ENCODE data around the gene CETP. TPM values are rescaled to one million over a fixed set of nuclear protein-coding genes. Genes with fewer than 3 reads are reported as not detected.

CETP gene
- total and polyA plus RNA-seq, 9 of the 15 experiments (the other 6 are each of a cell fraction or from before 2014, with no cell fraction given), result 0.07 to 0.11 TPM; not detected in 7

GRCh38 chr16:56964243-56965148 is 2.7 kb downstream of the CETP start (continued):
- TF ChIP-seq ZNF717 (CRISPR knock-in tag; IDR thresholded peaks at IDR 0.05), result no peak
- TF ChIP-seq MLLT1 (IDR thresholded peaks at IDR 0.05), result peak; percentile 77 to 89; a peak in 2 of 4 replicates
- no peak for TF ChIP-seq GABPB2 (CRISPR knock-in tag; conservative IDR thresholded peaks at IDR 0.05)
- no peak for TF ChIP-seq ZNF197 (CRISPR knock-in tag; IDR thresholded peaks at IDR 0.05; ENCODE audit: low read depth)
- TF ChIP-seq AFF1 (IDR thresholded peaks at IDR 0.05; ENCODE audit: low read depth in 1 of 2, partially characterized antibody in 2 of 2), result no peak
- TF ChIP-seq KLF1 (tag; IDR thresholded peaks at IDR 0.05), result 0 out of 2 replicates have a peak, but pooled peaks have one; percentile 68
- no peak for TF ChIP-seq ZBTB40 (IDR thresholded peaks at IDR 0.05)
- TF ChIP-seq ZBTB40 (CRISPR knock-in tag; IDR thresholded peaks at IDR 0.05), result no peak
- TF ChIP-seq POLR2AphosphoS5 (IDR thresholded peaks at IDR 0.05; ENCODE audit: control insufficient read depth, insufficient read depth, low read depth, low read length), result no peak
- peak; percentile 68 to 91 for TF ChIP-seq RAD21 (CRISPR knock-in tag; conservative IDR thresholded peaks at IDR 0.05 in 1 of 2, IDR thresholded peaks at IDR 0.05 in 1 of 2)
- 0 out of 2 replicates have a peak, but pooled peaks have one; percentile 71 for TF ChIP-seq SMAD4 (CRISPR knock-in tag; conservative IDR thresholded peaks at IDR 0.05)

Data from K562 (cell line).